ENCODE results near the gene CMIP.
A peak's percentile ranks its signal among the peaks of the same experiment; 100 is the strongest.
"Not testable (repeated sequence)": the region's sequence is repeated elsewhere in the genome, so short reads cannot be mapped to it uniquely, and the experiment has no call there.

CMIP gene

GRCh38 chr16:81421536-81421935 is 23.1 kb upstream of the CMIP start:
- Histone ChIP-seq H3K4me3 (ENCODE audit: insufficient read depth, low read depth, low read length) (no peak overlapping the region), H3K27ac (ENCODE audit: insufficient read depth, low read depth, low read length, poor library complexity, severe bottlenecking) (no peak overlapping the region), H3K9me3 (ENCODE audit: control insufficient read depth, low read length) (no peaks in the 10 kb centered on the region), H3K27me3 (ENCODE audit: control insufficient read depth, insufficient read depth, low read length, poor library complexity, severe bottlenecking) (no peaks in the 10 kb centered on the region), H3K4me1 (ENCODE audit: control insufficient read depth, insufficient read depth, low read length) (no peaks in the 10 kb centered on the region), H3K36me3 (ENCODE audit: control insufficient read depth, insufficient read depth, low read length) (no peaks in the 10 kb centered on the region)
- WGBS, 2 experiments, result 92 to 95% methylated on average over 10 to 11 of the region's 11 CpGs

DNA sequence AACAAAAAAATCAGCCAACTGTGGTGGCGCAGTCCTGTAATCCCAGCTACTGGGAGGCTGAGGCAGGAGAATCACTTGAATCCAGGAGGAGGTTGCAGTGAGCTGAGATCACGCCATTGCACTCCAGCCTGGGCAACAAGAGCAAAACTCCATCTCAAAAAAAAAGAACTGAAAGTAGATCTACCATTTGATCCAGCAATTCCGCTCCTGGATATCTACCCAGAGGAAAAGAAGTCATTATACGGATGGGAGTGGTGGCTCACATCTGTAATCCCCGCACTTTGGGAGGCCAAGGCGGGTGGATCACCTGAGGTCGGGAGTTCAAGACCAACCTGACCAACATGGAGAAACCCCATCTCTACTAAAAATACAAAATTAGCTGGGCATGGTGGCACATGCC is 22.5 kb upstream of the CMIP start:
- 90 to 96% methylated on average over 7 of the region's 7 CpGs for WGBS, 2 experiments
- H3K36me3 ChIP-seq (ENCODE audit: control insufficient read depth, insufficient read depth, low read length); H3K4me3 ChIP-seq (ENCODE audit: insufficient read depth, low read depth, low read length); H3K4me1 ChIP-seq (ENCODE audit: control insufficient read depth, insufficient read depth, low read length); H3K9me3 ChIP-seq (ENCODE audit: control insufficient read depth, low read length); H3K27me3 ChIP-seq (ENCODE audit: control insufficient read depth, insufficient read depth, low read length, poor library complexity, severe bottlenecking); H3K27ac ChIP-seq (ENCODE audit: insufficient read depth, low read depth, low read length, poor library complexity, severe bottlenecking): not testable (repeated sequence)

DNA sequence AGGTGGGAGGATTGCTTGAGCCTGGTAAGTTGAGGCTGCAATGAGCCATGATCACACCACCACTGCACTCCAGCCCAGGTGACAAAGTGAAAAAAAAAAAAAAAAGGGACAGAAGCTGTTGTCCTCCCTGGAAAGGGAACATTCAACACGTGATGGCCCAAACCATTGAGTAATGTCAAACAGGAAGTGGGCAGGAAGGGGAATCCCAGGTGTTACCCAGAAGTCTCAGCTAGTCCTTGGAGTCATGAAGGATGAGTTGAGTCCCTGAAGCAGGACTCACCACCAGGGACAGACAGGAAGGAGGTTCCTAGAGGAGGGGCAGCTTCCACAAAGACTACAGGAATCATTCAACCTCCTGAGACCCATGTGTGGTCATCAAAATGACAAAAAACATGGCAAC is 19.8 kb upstream of the CMIP start:
- no peak overlapping the region for H3K4me3 ChIP-seq (ENCODE audit: insufficient read depth, low read depth, low read length)
- H3K27me3 ChIP-seq (ENCODE audit: control insufficient read depth, insufficient read depth, low read length, poor library complexity, severe bottlenecking), result no peaks in the 10 kb centered on the region
- WGBS, 2 experiments, result 47 to 52% methylated on average over 1 of the region's 1 CpG
- no peaks in the 10 kb centered on the region for H3K9me3 ChIP-seq (ENCODE audit: control insufficient read depth, low read length)
- no peaks in the 10 kb centered on the region for H3K4me1 ChIP-seq (ENCODE audit: control insufficient read depth, insufficient read depth, low read length)
- H3K27ac ChIP-seq (ENCODE audit: insufficient read depth, low read depth, low read length, poor library complexity, severe bottlenecking), result no peak overlapping the region
- no peaks in the 10 kb centered on the region for H3K36me3 ChIP-seq (ENCODE audit: control insufficient read depth, insufficient read depth, low read length)

GRCh38 chr16:81427219-81427618 is 17.4 kb upstream of the CMIP start:
- Histone ChIP-seq H3K36me3 (ENCODE audit: control insufficient read depth, insufficient read depth, low read length) (no peaks in the 10 kb centered on the region), H3K4me3 (ENCODE audit: insufficient read depth, low read depth, low read length) (no peak overlapping the region), H3K9me3 (ENCODE audit: control insufficient read depth, low read length) (no peaks in the 10 kb centered on the region), H3K27me3 (ENCODE audit: control insufficient read depth, insufficient read depth, low read length, poor library complexity, severe bottlenecking) (no peaks in the 10 kb centered on the region), H3K27ac (ENCODE audit: insufficient read depth, low read depth, low read length, poor library complexity, severe bottlenecking) (no peak overlapping the region), H3K4me1 (ENCODE audit: control insufficient read depth, insufficient read depth, low read length) (no peaks in the 10 kb centered on the region)
- 88 to 90% methylated on average over 6 of the region's 6 CpGs for WGBS, 2 experiments

GRCh38 chr16:81429045-81429521 is 15.5 kb upstream of the CMIP start:
- Histone ChIP-seq H3K27me3 (ENCODE audit: control insufficient read depth, insufficient read depth, low read length, poor library complexity, severe bottlenecking) (no peaks in the 10 kb centered on the region), H3K9me3 (ENCODE audit: control insufficient read depth, low read length) (no peaks in the 10 kb centered on the region), H3K36me3 (ENCODE audit: control insufficient read depth, insufficient read depth, low read length) (no peaks in the 10 kb centered on the region), H3K27ac (ENCODE audit: insufficient read depth, low read depth, low read length, poor library complexity, severe bottlenecking) (no peak overlapping the region), H3K4me1 (ENCODE audit: control insufficient read depth, insufficient read depth, low read length) (peaks cover 4% of the 10 kb centered on the region), H3K4me3 (ENCODE audit: insufficient read depth, low read depth, low read length) (no peak overlapping the region)
- 55 to 58% methylated on average over 3 of the region's 3 CpGs for WGBS, 2 experiments

DNA sequence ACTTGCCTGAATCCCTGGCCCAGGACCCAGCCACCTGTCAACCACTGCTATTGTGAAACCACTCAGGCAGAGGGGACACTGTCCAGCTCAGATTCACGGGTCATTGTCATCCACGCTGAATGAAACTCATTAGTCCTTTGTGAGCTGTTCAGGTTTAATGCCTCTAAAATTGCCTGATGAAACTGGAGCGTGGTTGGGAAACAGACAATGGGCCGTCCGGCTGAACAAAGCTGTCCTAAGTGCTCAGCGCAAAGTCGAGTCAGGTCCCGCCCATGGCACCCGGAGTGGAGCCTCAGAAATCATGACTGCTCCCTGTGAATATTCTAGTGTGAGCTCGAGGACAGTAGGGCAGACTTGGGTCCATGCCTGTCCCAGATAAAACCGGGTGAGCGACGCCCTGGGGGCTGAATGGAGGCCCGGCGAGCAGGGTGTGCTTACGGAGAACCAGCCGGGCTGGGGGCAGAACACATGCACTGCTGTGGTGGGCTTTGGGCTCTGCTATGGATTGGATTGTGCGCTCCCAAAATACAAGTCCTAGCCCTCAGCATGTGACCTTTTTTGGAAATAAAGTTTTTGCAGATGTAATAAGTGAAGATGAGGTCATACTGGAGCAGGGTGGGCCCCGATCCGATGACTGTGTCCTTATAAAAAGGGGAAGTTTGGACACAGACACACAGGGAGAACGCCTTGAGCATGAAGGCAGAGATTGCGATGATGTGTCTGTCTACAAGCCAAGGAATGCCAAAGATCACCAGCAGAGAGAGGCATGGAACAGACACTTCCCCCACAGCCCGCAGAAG is 12.9 kb upstream of the CMIP start:
- H3K36me3 ChIP-seq (ENCODE audit: control insufficient read depth, insufficient read depth, low read length), result no peaks in the 10 kb centered on the region
- no peaks in the 10 kb centered on the region for H3K27me3 ChIP-seq (ENCODE audit: control insufficient read depth, insufficient read depth, low read length, poor library complexity, severe bottlenecking)
- no peaks in the 10 kb centered on the region for H3K9me3 ChIP-seq (ENCODE audit: control insufficient read depth, low read length)
- no peak overlapping the region for H3K27ac ChIP-seq (ENCODE audit: insufficient read depth, low read depth, low read length, poor library complexity, severe bottlenecking)
- H3K4me3 ChIP-seq (ENCODE audit: insufficient read depth, low read depth, low read length), result no peak overlapping the region
- peaks cover 4% of the 10 kb centered on the region for H3K4me1 ChIP-seq (ENCODE audit: control insufficient read depth, insufficient read depth, low read length)
- 94% methylated on average over 23 of the region's 23 CpGs for whole genome bisulfite sequencing, 2 experiments

- WGBS, 2 experiments, result 65 to 66% methylated on average over 14 of the region's 14 CpGs
Measured at GRCh38 chr16:81432937-81433557, 11.6 kb upstream of the CMIP start.

DNA sequence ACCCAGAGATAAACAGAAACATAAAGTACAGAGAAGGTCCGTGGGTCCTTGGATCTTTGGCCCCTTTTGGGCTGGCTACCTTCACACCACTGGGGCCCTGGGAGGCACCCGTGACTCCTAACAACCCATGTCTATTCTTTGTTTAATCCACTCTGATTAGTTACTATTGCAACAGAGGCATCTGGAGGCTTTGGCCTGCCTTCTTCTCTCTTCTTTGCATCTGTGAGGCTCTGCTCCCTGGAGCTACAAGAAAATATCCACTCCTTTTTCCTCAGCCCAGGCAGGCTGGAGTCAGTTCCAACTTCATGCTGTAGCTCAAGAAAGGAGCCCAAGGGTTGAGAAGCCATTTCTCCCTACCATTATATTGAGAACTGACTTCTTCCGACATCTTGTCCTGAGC is 9.5 kb upstream of the CMIP start:
- Histone ChIP-seq H3K36me3 (ENCODE audit: control insufficient read depth, insufficient read depth, low read length) (no peaks in the 10 kb centered on the region), H3K4me1 (ENCODE audit: control insufficient read depth, insufficient read depth, low read length) (peaks cover 4% of the 10 kb centered on the region), H3K27me3 (ENCODE audit: control insufficient read depth, insufficient read depth, low read length, poor library complexity, severe bottlenecking) (no peaks in the 10 kb centered on the region), H3K4me3 (ENCODE audit: insufficient read depth, low read depth, low read length) (no peak overlapping the region), H3K9me3 (ENCODE audit: control insufficient read depth, low read length) (no peaks in the 10 kb centered on the region), H3K27ac (ENCODE audit: insufficient read depth, low read depth, low read length, poor library complexity, severe bottlenecking) (no peak overlapping the region)
- 83 to 91% methylated on average over 3 of the region's 3 CpGs for WGBS, 2 experiments

More at GRCh38 chr16:81432937-81433557, 11.6 kb upstream of the CMIP start:
- Histone ChIP-seq H3K27ac (ENCODE audit: insufficient read depth, low read depth, low read length, poor library complexity, severe bottlenecking) (peak overlapping the region; percentile 44), H3K36me3 (ENCODE audit: control insufficient read depth, insufficient read depth, low read length) (no peaks in the 10 kb centered on the region), H3K4me1 (ENCODE audit: control insufficient read depth, insufficient read depth, low read length) (peaks cover 4% of the 10 kb centered on the region), H3K9me3 (ENCODE audit: control insufficient read depth, low read length) (no peaks in the 10 kb centered on the region), H3K4me3 (ENCODE audit: insufficient read depth, low read depth, low read length) (no peak overlapping the region), H3K27me3 (ENCODE audit: control insufficient read depth, insufficient read depth, low read length, poor library complexity, severe bottlenecking) (no peaks in the 10 kb centered on the region)

DNA sequence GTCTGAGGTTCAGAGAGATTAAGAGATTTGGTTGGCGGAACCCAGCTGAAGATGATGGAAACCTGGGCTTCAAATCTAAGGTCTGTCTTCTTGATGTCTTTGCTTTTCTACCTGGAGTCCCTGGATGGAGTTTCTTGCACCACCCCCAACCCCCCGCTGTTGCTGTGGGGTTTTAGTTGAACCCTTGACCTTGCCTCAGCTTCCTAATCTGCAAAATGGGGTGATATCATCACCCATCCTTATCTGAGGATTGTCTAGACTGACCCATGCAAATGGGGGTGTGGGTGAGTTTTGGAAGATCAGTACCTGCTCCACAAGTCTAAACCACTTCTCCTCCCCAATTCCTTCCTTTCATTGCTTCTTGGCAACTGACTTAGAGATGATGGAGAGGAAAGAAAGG is 9.0 kb upstream of the CMIP start:
- Histone ChIP-seq H3K9me3 (ENCODE audit: control insufficient read depth, low read length) (no peaks in the 10 kb centered on the region), H3K4me3 (ENCODE audit: insufficient read depth, low read depth, low read length) (no peak overlapping the region), H3K27ac (ENCODE audit: insufficient read depth, low read depth, low read length, poor library complexity, severe bottlenecking) (no peak overlapping the region), H3K27me3 (ENCODE audit: control insufficient read depth, insufficient read depth, low read length, poor library complexity, severe bottlenecking) (no peaks in the 10 kb centered on the region), H3K4me1 (ENCODE audit: control insufficient read depth, insufficient read depth, low read length) (peaks cover 4% of the 10 kb centered on the region), H3K36me3 (ENCODE audit: control insufficient read depth, insufficient read depth, low read length) (no peaks in the 10 kb centered on the region)
- WGBS, 2 experiments, result 95 to 100% methylated on average over 2 of the region's 2 CpGs

- Histone ChIP-seq H3K36me3 (ENCODE audit: control insufficient read depth, insufficient read depth, low read length) (no peaks in the 10 kb centered on the region), H3K27ac (ENCODE audit: insufficient read depth, low read depth, low read length, poor library complexity, severe bottlenecking) (no peak overlapping the region), H3K27me3 (ENCODE audit: control insufficient read depth, insufficient read depth, low read length, poor library complexity, severe bottlenecking) (no peaks in the 10 kb centered on the region), H3K4me3 (ENCODE audit: insufficient read depth, low read depth, low read length) (no peak overlapping the region), H3K4me1 (ENCODE audit: control insufficient read depth, insufficient read depth, low read length) (peaks cover 4% of the 10 kb centered on the region), H3K9me3 (ENCODE audit: control insufficient read depth, low read length) (no peaks in the 10 kb centered on the region)
- 93 to 98% methylated on average over 6 of the region's 6 CpGs for WGBS, 2 experiments
Measured at GRCh38 chr16:81436386-81436785, 8.2 kb upstream of the CMIP start.
